C4-2B (cell line): ENCODE results near the gene NSUN2.

Source experiments
- CTCF ChIP-seq: fragments of 450-650 bp; conservative IDR thresholded peaks from 2 replicates; pipeline ENCODE4 v1.5.1; 2017; ENCODE audit warnings: mild to moderate bottlenecking
- ZFX ChIP-seq: fragments of 450-650 bp; IDR thresholded peaks from 2 replicates; pipeline ENCODE4 v1.6.1; 2017

- TF ChIP-seq CTCF (no peak), ZFX (no peak)
These were observed 3.4 kb upstream of the NSUN2 start for GRCh38 chr5:6636293-6636692.
